GM12801 (cell line): Measurements from ENCODE around the gene GBP5.

Experiments
- CTCF ChIP-seq: IDR thresholded peaks from one replicate; pipeline ENCODE4 v1.5.1; 2011; ENCODE audit warnings: control low read depth; ENCODE audit not compliant: insufficient read length; ENCODE audit errors: extremely low read depth

GBP5 gene

GRCh38 chr1:89276690-89277089, 4.0 kb upstream of the GBP5 start:
- TF ChIP-seq CTCF: no peak

GRCh38 chr1:89274411-89274857, 1.8 kb upstream of the GBP5 start:
- no peak for TF ChIP-seq CTCF

GRCh38 chr1:89273324-89273778, 691 bp upstream of the GBP5 start:
- TF ChIP-seq CTCF: no peak

GRCh38 chr1:89271341-89272015, 1.2 kb downstream of the GBP5 start:
- TF ChIP-seq CTCF: no peak

GRCh38 chr1:89270423-89270822, 2.2 kb downstream of the GBP5 start:
- TF ChIP-seq CTCF: no peak

- no peak for TF ChIP-seq CTCF
These were observed 3.4 kb downstream of the GBP5 start for GRCh38 chr1:89269277-89269676.

GRCh38 chr1:89262643-89263042, 10.0 kb downstream of the GBP5 start:
- no peak for TF ChIP-seq CTCF
